OCI-LY7 (cell line): Measurements from ENCODE around the gene INSIG2.

Experiments
- CTCF ChIP-seq: fragments of 200-600 bp; sonication (generic); conservative IDR thresholded peaks from 2 replicates; pipeline ENCODE4 v1.5.1; 2014; ENCODE audit warnings: mild to moderate bottlenecking, antibody characterized with exemption, low read length, moderate library complexity, mixed read lengths
- EZH2phosphoT487 ChIP-seq: fragments of 200-600 bp; sonication (generic); IDR thresholded peaks from 2 replicates; pipeline ENCODE4 v1.6.1; 2018; ENCODE audit warnings: low read depth, borderline replicate concordance, mild to moderate bottlenecking, mixed run types, antibody characterized with exemption, low read length, moderate library complexity, mixed read lengths

- TF ChIP-seq CTCF (no peak), EZH2phosphoT487 (no peak)
Measured at GRCh38 chr2:118110310-118110709, 22.0 kb downstream of the INSIG2 start.
